Ovary (tissue), 3 donors: Measurements from ENCODE around the gene AKNAD1.

Experiments used
- EP300 ChIP-seq: sonication (generic); formaldehyde crosslinking; IDR thresholded peaks from one replicate; pipeline ENCODE4 v1.6.1; 2017; ENCODE audit warnings: antibody characterized with exemption
- TF ChIP-seq, protein P1 (sequence below), 3 donors: fragments of 450-650 bp in 2 of 3; fragments of 200-600 bp in 1 of 3; IDR thresholded peaks; one replicate each; pipeline versions ENCODE4 v1.5.1 to v1.8.0; 2016 to 2022; ENCODE audit warnings: antibody characterized with exemption in 3 of 3, mild to moderate bottlenecking in 1 of 3
- donor health status: DM: no; HTN: no; CAD: no.

DNA sequence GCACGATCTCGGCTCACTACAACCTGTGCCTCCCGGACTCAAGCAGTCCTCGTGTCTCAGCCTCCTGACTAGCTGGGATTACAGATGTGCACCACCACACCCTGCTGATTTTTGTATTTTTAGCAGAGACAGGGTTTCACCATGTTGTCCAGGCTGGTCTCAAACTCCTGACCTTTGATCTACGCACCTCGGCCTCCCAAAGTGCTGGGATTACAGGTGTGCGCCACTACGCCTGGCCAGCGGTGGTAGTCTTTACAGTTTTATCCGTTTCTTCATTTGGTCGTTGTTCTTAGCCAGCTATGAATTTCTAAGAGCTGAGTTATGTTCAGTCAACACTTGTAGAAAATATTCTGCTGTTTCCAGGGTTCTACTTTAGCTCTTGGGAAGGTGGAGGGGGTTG lies 53.3 kb downstream of the AKNAD1 start:
- TF ChIP-seq, protein P1, sequence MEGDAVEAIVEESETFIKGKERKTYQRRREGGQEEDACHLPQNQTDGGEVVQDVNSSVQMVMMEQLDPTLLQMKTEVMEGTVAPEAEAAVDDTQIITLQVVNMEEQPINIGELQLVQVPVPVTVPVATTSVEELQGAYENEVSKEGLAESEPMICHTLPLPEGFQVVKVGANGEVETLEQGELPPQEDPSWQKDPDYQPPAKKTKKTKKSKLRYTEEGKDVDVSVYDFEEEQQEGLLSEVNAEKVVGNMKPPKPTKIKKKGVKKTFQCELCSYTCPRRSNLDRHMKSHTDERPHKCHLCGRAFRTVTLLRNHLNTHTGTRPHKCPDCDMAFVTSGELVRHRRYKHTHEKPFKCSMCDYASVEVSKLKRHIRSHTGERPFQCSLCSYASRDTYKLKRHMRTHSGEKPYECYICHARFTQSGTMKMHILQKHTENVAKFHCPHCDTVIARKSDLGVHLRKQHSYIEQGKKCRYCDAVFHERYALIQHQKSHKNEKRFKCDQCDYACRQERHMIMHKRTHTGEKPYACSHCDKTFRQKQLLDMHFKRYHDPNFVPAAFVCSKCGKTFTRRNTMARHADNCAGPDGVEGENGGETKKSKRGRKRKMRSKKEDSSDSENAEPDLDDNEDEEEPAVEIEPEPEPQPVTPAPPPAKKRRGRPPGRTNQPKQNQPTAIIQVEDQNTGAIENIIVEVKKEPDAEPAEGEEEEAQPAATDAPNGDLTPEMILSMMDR (IDR thresholded peaks at IDR 0.05) = no peak
- no peak for TF ChIP-seq EP300
